GM12874 (cell line): ENCODE results near the gene MAN1C1.

Experiments used
- CTCF ChIP-seq: IDR thresholded peaks from 2 replicates; pipeline ENCODE4 v1.5.1; 2011; ENCODE audit warnings: low read depth, mild to moderate bottlenecking, control low read depth, low read length, moderate library complexity; ENCODE audit not compliant: insufficient read depth

The MAN1C1 gene

DNA sequence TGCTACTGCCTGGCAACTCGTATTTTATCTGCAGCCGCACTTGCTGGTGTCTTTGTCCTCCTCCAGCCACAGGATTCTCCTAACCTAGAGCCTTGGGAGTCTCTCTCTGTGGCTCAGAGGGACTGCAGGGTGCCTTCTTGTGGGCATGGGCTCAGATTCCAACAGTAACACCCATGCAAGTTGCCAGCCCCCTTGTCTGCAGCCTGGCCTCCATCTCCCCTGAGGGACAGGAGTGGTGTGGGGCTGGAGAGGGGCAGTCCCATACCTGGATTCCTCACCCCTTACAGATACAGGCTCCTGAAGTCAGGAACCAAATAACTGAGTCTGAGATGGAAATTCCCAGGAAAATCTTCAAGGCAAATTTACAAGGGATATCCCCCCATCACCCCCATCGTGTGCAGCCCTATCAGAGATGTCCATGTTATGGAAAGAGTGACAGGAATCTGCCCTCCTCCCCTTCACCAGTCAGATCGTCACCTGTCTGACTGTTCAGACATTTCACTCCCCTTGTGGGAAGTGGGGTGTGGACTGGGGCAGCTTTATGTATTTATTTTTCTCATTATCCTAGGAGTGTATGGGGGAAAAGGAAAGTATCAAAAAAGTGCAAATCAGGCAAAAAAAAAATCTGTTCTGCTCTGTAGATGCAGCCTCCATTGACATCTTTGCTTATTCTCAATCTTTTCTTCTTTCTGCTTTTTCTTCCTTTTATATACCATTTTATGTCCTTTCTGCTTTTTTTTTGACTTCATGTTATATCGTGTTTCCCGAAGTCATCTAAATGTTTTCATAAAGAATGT lies 70.8 kb downstream of the MAN1C1 start:
- TF ChIP-seq CTCF = no peak

- no peak for TF ChIP-seq CTCF
These were observed 72.0 kb downstream of the MAN1C1 start for GRCh38 chr1:25688390-25689119.

DNA sequence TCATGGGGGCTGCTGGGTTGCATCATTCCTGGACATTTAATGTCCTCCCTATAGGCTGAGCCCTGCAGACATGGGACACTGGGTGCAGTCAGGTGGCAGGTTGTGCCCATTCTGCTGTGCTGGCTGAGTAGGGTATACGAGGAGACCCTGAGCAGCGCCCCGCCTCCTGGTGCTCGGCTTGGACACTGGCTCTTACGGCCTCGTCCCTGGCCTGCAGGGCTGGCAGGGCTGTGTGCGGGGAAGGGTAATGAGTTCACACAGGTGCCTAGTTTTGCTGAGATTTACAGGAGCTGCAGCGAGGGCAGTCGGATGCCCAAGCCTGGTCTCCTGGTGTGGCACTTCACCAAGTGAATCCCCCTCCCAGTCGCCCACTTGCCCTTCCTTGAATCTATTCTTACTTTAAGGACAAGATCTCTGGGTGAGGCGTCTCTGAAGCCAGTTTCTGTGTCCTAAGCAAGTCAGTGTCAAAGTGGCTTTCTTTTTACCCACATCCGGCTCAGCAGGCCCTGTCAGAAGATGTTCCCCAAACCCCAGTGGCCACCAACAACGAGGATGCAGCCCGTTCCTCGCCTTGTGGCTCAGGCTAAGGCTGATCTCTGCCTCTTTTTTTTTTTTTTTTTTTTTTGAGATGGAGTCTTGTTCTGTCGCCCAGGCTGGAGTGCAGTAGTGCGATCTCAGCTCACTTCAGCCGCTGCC lies 73.2 kb downstream of the MAN1C1 start:
- TF ChIP-seq CTCF = no peak

DNA sequence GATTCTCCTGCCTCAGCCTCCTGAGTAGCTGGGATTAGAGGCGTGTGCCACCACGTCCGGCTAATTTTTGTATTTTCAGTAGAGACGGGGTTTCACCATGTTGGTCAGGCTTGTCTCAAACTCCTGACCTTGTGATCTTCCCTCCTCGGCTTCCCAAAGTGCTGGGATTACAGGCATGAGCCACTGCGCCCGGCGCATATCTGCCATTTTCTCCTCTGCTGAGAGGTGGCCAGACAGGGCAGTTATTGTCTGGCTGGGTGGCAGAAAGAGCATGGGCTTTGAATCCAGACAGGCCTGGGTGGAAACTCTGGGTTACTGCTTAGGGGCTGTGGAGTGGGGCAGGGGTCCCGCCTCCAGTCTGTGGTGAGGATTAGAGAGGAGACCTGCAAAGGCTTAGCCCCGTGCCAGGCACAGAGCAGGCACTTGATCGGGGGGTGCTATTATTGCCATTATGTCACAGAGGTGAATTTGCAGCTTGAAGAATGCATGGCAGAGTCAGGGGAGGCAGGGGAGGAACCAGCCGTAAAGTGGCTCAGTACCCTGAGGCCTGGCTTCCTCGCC lies 73.9 kb downstream of the MAN1C1 start:
- no peak for TF ChIP-seq CTCF

- no peak for TF ChIP-seq CTCF
These were observed 74.6 kb downstream of the MAN1C1 start for GRCh38 chr1:25691211-25691610.

- peak; percentile 75 for TF ChIP-seq CTCF
These were observed 76.0 kb downstream of the MAN1C1 start for GRCh38 chr1:25692560-25692959.
